Raji (cell line): Measurements from ENCODE around the gene SCTR.

Source experiments
- POLR2A ChIP-seq: IDR thresholded peaks from 2 replicates; pipeline ENCODE4 v1.6.1; 2011; ENCODE audit warnings: low read depth, low read length, control low read depth; ENCODE audit not compliant: insufficient read depth

SCTR gene

GRCh38 chr2:119475225-119475856 lies 48.9 kb downstream of the SCTR start:
- TF ChIP-seq POLR2A: no peak

DNA sequence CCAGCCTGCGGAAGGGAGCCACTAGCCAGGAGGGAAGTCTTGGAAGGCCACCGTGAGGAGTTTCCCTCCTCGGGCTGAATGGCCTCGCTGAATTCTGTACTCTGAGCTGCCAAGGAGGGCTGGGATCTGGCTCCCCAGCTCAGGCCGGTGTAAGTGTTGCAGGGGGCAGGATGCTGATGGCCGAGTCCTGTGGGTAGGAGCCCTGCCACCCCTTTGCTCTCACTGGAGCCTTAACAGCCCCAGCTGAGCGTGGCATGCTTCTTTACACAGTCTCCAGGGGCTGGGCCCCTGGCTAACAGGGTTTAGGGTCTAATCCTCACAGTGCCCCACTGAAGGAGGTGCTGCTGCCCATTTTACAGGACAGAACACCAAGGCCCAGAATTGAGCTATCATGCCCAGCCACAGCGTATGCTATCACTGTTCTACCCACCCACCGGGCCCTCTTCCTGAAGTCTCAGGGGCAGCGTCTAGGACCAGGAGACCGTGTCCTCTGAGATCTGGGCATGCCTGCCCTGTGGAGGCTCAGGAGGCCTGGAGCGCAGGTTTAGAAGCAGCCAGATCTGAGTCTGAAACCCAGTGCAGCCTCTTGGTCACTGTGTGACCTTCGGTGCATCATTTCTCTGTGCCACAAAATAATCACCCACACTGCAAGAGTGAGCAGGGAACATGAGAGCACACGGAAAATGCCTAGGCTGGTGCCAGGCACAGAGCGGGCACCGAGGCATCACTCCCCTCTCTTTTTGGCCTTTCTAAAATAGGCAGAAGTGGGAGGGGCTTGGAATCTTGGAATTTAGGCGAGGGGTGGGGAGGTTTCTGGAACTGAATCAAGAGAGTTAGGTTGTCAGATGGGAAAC lies 49.7 kb downstream of the SCTR start:
- TF ChIP-seq POLR2A: no peak

- TF ChIP-seq POLR2A: no peak
Measured at GRCh38 chr2:119473621-119474370, 50.5 kb downstream of the SCTR start.

DNA sequence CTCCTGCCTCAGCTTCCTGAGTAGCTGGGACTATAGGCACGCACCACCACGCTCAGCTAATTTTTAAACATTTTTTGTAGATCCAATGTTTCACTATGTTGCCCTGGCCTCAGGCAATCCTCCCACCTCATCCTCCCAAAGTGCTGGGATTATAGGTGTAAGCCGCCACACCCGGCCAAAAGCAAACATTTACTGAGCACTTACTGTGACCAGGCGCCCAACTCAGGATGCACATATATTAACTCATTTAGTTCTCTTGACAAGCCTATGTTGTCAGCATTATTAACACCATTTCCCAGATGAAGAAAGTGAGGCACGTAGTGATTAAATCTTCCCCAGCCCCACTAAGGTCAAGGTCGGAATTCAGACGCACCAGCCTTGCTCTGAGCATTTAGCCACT lies 51.5 kb downstream of the SCTR start:
- TF ChIP-seq POLR2A: no peak

DNA sequence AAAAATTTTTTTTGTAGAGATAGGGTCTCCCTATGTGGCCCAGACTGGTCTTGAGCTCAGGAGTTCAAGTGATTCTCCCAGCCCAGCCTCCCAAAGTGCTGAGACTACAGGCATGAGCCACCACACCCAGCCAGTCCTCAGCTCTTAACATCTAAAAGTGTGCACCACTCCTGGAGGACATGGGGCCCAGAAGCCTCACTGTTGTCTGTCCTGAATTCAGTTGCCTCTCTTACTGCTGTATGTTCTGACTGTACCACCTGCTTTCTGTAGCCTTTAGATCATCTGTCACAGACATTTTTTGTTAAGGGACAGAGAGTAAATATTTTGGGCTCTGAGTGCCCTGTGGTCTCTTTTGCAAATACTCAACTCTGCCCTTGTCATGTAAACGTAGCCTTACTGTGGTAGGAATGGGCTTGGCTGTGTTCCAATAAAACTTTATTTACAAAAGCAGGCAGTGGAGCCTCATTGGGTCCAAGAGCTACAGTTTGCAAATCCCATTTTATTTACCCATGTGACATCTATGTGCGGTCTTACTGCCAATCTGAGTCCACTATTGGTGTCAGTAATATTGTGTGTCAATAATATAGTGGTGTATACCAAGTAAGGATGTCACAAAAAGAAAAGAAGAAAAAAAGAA lies 54.5 kb downstream of the SCTR start:
- TF ChIP-seq POLR2A: no peak

- no peak for TF ChIP-seq POLR2A
Measured at GRCh38 chr2:119469131-119469530, 55.2 kb downstream of the SCTR start.

DNA sequence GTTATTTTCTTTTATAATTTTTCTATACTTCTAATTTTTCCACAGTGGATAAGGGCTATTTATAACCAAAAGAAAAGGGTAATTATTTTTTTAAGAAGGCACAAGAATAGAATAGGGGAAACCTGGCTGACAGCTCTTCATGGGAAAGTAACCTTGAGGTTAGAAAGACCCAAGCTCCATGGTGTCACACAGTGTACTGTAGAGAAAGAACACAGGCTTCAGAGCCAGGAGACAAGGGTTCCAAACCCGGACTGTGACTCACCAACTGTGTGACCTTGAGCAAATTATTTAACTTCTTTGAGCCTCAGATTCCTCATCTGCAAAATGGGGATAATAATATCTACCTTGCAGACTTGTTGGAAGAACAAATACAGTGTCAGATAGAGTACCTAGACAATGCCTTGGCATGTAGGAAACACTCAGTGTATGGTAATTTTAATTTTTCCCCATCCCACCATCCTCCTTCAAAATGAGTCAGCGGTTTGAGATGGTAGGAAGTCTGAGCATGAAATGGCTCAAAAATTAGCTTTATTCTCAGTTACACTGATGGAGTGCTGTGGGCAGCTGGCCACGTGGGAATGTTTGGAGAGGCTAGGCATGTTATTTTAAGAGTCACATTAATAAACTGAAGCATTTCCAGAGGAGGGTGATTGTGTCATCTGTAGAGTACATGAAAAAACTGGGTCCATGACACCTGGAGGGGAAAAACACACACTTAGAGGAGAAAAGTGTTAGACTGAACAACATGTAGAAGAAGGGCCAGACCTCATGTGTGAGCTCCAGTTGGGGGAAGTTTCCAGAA lies 55.9 kb downstream of the SCTR start:
- no peak for TF ChIP-seq POLR2A

DNA sequence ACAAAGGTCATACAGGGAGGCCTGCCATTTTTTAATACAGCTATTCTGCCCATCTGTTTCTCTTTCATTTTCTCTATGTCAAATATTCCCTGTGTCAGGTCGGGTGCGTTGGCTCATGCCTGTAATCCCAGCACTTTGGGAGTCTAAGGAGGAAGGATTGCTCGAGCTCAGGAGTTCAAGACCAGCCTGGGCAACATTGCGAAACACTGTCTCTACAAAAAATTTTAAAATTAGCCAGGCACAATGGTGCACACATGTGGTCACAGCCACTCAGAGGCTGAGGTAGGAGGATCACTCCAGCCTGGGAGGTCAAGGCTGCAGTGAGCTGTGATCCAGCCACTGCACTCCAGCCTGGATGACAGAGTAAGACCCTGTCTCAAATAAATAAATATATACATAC lies 57.9 kb downstream of the SCTR start:
- no peak for TF ChIP-seq POLR2A

DNA sequence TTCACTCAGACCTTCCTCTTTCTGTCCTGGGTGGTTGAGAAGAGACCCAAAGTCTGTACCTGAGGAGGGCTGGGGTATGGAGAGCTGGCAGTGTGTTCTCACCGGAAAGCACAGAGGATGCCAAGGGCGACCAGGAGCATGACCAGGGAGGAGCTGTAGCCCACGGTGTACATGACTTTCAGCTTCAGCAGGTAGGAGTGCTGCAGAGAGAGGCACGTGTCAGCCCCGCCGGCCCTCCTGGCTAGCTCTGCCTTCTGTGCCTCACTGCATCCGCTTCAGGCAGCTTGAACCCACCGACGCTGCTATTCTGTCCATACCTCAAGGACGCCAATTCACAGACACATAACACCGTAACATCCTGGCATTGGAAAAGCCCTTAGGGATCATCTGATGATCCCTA lies 58.6 kb downstream of the SCTR start:
- no peak for TF ChIP-seq POLR2A

- TF ChIP-seq POLR2A: no peak
Measured at GRCh38 chr2:119464981-119465380, 59.3 kb downstream of the SCTR start.

DNA sequence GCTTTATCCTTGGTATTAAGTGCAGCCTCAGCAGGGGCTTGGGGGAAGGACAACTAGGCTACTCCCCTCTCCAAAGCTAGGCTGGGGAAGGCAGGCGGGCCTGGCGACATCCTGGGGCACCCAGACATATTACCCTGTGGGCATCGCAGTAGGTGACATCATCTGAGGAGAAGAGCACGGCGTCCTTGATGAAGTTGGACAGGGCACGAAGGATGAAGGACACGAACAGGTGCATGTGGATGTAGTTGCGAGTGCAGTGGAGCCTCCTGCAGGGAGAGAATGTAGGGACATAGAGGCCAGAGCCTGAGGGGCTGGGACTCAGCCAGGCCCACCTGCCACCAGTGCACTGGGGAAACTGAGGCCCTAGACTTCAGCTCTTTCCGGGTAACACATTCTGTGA lies 60.3 kb downstream of the SCTR start:
- no peak for TF ChIP-seq POLR2A

DNA sequence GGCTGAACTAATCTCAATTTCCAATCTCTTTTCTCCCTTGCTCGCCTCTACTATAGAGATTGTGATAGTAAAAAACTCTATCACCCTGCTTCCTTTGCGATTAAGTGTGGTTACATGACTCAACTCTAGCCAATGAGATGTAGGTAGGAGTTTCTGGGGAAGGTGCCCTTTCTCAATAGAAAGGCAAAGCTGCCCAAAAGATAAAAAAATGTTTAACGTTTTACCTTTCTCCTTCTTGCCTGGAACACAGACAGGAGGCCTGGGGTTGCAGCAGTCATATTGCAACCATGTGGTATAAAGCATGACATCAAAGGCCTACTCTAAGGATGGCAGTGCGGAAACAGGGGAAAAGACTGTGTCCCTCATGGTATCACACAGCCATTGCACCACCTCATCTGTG lies 61.1 kb downstream of the SCTR start:
- no peak for TF ChIP-seq POLR2A

DNA sequence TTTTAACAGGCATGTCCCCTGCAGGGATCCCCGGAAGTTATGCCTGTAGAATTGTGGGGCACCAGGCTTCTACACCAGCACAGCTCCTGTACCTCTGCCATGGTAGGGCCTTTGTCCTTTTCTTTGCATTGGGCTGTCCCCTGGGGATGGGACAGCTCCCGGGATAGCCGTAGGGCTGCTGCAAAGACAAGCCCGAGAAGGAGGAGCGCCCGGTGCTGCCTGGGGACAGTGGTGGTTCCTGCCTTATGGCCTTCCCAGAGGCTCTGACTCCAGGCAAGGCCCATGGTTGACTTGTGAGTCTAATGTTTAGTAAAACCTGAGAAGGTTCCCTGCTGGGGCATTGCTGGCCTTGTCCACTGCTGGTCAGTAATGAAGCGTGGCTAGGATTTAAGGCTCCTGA lies 61.7 kb downstream of the SCTR start:
- TF ChIP-seq POLR2A: no peak

- TF ChIP-seq POLR2A: no peak
Measured at GRCh38 chr2:119461811-119462210, 62.5 kb downstream of the SCTR start.

DNA sequence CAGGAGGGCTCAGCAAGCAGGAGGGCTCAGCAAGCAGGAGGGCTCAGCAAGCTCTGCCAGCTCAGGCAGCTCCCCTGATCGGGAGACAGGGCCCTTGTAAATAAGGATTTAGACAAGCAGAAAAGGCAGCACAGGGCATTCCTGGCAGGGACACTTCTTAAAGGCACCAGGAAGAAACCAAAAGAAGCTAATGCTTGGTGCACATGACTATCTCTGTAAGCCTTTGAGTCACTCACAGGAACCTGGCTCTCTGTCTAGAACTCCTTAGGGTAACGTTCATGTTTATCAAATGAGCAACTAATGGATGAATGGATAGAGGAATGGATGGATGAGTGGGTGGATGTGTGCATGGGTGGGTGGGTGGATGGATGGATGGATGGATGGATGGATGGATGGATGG lies 64.2 kb downstream of the SCTR start:
- TF ChIP-seq POLR2A: no peak
